HG02763 (cell line): ENCODE results near the gene FGD3.
"Not testable (repeated sequence)": the region's sequence is repeated elsewhere in the genome, so short reads cannot be mapped to it uniquely, and the experiment has no call there.

Experiments used
- ATAC-seq: cut with Tn5 transposase; IDR thresholded peaks from one replicate; pipeline ENCODE4 v1.9.1; 2021; ENCODE audit warnings: mild to moderate bottlenecking, moderate library complexity; ENCODE audit not compliant: unreplicated experiment

FGD3 gene

GRCh38 chr9:92947268-92948037, at the start of gene FGD3:
Gene FGD3, plus strand, starts transcription at chr9:92947523. Its CDS starts 28,734 bp downstream, at chr9:92976257.
- no peak for ATAC-seq

- not testable (repeated sequence) for ATAC-seq
Measured at GRCh38 chr9:92905137-92905536, 42.2 kb upstream of the FGD3 start.

DNA sequence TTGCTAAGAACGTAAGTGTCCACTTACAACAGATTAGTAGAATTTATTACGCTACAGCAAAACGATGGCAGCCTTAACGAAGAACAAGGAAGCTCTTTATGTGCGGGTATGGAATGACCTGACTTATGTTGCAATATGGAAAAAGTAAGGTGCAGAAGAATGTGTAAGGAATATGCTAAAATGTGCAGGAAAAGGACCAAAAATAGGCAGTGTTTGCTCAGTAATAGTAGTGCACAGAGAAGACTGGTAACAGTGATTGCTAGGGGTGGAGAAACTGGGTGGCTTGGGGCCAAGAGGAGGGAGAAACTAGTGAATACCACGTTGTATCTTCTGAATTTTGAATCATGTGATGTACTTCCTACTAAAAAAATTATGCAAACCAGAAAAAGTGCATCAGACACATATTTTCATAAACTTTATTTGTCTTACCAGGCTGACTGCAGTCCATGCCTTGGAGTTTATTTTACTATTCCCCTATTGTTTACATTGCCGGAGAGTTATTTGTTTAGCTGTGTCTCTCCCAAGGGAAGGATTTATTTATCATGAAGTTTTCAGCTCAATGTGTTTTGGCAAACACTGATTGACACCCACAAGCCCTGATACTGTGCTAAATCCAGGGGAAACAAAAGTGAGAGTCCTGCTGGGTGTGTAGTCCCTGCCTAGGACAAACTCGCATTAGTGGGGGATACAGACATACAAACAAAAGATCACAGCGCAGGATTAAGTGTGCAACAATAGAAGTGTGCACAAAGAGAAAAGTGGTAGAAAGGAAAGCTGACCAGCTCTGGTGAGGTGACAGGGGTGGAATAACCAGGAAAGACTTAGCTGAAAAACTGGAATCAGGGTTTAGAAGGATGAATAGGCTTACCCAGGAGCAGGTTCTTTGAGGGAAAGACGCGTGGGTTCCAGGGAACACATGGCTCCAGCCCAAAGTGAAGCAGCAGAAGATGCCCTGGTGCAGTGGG, 35.5 kb upstream of the FGD3 start:
- no peak for ATAC-seq

DNA sequence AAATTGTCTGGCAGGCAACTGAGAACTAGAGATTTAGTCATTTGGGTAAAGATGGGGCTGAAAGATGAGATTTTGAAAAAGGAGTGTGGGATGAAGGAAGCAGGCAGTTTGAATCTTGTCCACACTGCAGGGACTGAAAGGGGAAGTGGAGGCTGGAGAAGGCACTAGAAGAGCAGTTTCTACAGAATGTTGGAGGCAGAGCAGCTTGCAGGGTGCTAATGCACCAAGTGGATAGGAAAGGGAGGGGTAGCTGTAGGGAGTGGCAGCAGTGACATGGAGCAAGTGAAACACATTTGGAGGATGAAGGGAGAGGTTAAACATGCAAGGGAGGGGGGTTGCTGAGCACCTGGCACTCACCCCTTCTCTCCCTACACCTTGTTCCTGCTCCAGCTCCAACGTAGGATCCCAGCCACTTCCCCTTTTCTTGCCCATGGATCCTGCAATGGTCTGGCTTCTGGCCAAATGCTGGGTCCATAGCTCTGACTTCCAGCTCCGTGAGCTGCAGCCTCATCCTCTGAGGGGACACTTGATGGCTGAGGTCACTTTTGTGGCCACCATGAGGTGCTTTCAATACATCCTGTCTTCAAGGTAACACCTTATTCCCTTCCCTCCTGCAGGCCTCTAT, 30.0 kb upstream of the FGD3 start:
- no peak for ATAC-seq

DNA sequence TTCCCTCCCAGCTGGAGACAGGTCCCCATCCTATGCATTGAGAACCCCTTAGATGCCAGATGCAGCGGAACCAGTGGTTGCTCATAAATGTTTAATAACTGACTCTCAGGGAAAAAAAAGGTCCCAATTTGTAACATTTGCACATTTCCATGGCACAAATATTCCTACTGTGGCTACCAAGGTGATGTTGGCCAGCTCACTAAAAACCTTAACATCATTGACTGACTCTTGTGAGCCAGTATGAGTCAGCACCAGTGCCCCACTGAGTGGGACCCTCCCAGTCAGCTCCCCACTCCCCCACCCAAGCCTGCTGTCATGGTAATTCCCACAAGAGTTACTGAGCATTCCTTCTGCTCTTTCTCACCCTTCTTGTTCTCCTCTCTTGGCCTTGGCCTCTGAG, 26.9 kb upstream of the FGD3 start:
- no peak for ATAC-seq

GRCh38 chr9:92931606-92932005, 15.7 kb upstream of the FGD3 start:
- ATAC-seq = no peak

GRCh38 chr9:92934321-92934720, 13.0 kb upstream of the FGD3 start:
- no peak for ATAC-seq

- no peak for ATAC-seq
Measured at GRCh38 chr9:92938025-92938424, 9.3 kb upstream of the FGD3 start.

DNA sequence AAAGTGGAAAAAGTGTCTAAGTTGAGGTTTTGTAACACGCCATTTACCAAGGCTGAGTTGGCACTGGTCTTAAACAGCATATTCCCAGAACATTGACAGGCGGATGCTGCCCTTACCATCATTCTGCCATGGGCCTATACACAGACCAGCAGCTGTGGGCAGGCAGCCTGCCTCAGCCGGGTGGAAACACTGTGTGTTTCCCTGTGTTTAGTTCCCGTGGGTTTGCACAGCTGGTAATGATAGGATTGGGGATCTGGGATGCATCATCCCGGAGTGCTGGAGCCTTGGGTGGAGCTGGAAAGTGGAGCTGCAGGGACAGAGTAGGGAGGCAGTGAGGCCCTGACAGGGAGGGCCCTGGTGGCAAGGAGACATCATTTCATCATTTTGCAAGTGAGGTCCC, 5.5 kb upstream of the FGD3 start:
- no peak for ATAC-seq

DNA sequence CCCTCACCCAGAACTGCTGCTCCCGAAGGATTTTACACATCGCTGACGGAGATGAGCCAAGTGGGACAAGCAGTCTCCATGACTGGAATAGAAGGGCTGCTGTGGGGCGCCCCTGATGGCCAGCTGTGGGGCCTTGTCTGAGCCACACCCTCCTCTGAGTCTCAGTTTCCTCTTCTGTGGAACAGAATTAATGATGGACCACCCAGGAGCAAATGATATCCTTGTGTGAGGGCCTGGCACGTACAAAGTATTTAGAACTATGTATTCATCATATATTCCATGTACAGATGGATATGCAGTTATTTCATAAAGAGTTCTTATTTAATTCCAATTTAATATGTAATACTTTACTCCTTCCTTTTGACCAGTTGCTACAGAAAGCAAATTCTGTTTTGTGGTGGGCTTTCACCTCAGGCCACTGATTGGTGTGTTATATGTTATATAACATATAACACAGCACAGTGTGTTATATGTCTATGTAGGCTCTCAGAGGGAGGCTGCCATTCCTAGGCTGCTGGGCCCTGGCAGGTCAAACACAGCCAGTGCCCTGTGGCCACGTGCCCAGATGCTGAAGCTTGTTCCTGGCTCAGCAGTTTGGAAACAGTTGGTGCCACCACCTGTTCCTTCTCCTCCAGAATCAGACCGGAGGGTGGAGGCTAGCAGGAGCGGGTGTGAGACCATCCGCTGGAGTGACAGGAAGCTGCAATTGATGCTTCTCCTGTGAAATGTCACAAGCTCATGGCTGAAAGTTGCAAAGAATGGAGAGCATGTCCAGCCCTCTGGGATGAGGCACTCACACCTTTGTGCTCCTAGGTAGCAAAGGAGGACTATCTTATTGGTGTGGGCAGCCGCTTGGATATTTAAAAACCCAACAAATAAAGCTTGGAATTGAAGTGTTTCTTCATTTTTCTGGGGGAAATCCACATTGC, 4.4 kb upstream of the FGD3 start:
- ATAC-seq = no peak

DNA sequence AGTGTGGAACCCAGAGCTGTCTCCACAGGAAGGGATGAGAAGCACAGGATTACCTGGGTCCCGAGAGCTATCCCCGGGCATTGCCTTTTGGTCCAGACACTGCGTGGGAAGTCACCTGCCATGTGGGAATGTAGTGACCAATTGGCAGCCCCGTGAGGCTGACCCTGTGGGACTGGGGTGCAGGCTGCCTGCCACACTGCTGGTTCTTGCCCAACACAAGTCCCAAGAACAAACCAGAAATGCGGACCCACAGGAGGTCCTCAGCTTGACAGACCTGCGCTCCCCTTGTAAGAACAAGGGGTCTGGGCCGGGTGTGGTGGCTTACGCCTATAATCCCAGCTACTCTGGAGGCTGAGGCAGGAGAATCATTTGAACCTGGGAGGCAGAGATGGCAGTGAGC, 2.4 kb upstream of the FGD3 start:
- ATAC-seq = no peak

DNA sequence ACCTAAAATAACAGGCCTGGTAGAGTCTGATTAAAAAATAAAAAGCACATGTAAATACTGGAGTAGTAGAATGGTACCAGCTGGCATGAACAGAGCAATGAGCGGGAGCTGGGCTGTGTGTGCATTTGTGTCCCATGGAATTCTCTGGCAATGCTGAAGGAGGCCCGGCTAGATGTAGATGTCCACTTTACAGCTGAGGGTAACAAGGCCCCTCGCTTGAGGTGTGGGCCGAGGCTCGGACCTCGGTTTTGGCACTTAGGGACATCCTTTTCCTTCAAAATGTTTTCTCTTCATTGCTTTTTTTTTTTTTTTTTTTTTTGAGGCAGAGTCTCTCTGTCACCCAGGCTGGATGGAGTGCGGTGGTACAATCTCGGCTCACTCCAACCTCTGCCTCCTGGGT, 1.5 kb upstream of the FGD3 start:
- ATAC-seq = no peak

DNA sequence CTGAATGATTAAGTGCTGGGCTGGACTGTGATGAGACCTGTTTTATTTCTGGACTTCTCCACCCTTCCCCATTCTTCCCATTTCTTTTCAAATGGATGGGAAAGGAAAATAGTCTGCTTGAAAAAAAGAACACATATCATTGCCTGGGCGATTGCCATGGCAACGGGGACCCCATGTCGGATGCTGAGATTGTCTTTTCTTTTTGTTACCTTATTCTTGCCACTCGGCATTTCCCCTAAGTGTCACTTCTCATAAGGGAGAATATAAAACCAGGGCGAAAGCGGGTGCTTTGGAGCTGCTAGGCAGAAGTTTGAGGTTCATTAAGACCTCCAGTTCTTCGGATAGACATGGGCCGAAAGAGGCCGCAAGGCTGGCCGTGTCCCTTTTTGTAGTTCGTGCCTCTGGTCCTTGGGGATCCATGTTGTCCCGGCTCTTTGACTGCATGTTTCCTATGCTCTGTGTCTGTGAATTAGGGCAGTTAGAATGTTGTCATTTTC, 763 bp downstream of the FGD3 start:
- ATAC-seq = no peak

GRCh38 chr9:92948632-92949031, 1.3 kb downstream of the FGD3 start:
- ATAC-seq = no peak

DNA sequence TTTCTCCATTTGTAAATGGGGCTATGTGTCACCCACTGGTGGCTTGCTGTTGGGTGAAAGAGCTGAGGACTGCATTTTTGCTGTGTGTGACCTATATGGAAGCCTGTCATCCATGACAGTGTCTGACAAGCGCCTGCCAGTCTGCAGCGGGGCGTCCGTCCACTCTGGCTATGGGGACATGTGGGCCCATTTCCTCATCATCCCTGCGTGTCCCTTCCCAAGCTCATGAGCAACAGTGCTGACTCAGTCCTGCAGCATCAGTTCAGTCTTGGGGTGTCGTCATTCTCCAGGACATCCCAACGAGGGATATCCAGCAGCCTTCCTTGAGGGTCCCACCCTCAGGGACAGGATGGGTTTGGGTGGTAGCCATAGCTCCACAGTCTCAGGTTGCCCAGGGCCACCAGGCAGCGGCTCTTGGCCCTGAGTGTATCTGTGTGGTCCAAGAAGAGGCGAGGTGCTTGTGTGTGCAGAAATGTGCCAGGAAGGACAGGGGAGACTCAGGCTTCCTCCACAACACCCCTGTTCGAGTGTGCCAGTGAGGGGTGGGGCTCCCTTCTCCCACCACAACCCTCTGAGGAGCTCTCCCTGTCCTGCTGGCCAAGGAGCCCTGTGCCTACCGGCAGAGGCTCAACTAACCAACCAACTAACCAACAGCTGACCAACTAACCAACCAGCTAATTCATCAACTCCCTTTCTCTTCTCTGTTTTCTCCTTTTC, 2.1 kb downstream of the FGD3 start:
- ATAC-seq = no peak

GRCh38 chr9:92950359-92950955, 3.1 kb downstream of the FGD3 start:
- ATAC-seq = no peak

GRCh38 chr9:92952906-92953610, 5.7 kb downstream of the FGD3 start:
- ATAC-seq = no peak

- ATAC-seq = peak; percentile 76
Measured at GRCh38 chr9:92954049-92954861, 6.9 kb downstream of the FGD3 start.
